AG04450 (cell line): ENCODE results near the gene LAMTOR2. TPM values are rescaled to one million over a fixed set of nuclear protein-coding genes. Genes with fewer than 3 reads are reported as not detected.

ENCODE experiments used
- CTCF ChIA-PET: fragments of 300-600, 350-600 bp; formaldehyde crosslinking; extraction: SDS; loops from one replicate; lab custom pipeline; 2022; ENCODE audit warnings: antibody characterized with exemption, inconsistent platforms; lab: Charles Lee
- POLR2A ChIA-PET: fragments of 350-600 bp; formaldehyde crosslinking; extraction: SDS; loops from one replicate; lab custom pipeline; 2021; ENCODE audit warnings: antibody characterized with exemption, inconsistent platforms; lab: Yijun Ruan, JAX
- DNase-seq: peaks from one replicate; pipeline ENCODE4 v3.0.0-alpha.2; 2011; ENCODE audit warnings: low read depth, low spot score
- H3K27ac ChIP-seq: one replicate; pipeline ENCODE4 v1.5.1; 2012; ENCODE audit warnings: low read depth, low read length, control low read depth
- H3K27me3 ChIP-seq: one replicate; pipeline ENCODE4 v1.6.0; 2012; ENCODE audit warnings: low read length; ENCODE audit not compliant: control insufficient read depth, insufficient read depth
- H3K4me3 ChIP-seq: 2 replicates; pipeline ENCODE4 v1.5.1; 2011; ENCODE audit warnings: mild to moderate bottlenecking, low read depth, low read length, control low read depth
- H3K9me3 ChIP-seq: 2 replicates; pipeline ENCODE4 v1.5.1; 2012; ENCODE audit warnings: low read length; ENCODE audit not compliant: control insufficient read depth, insufficient read depth
- polyA plus RNA-seq: library from polyadenylated mRNA; depleted of rRNA; stranded (reverse); fragments of >200 nt; gene quantifications from 2 replicates; pipeline ENCODE4 v1.2.3, GENCODE V29; 2011
- TF ChIP-seq, protein P1 (sequence below): IDR thresholded peaks from 2 replicates; pipeline ENCODE4 v1.5.1; 2011; ENCODE audit warnings: low read depth, low read length, control low read depth, inconsistent platforms

LAMTOR2 gene
- polyA plus RNA-seq, 1 experiment: 42.4 TPM

DNA sequence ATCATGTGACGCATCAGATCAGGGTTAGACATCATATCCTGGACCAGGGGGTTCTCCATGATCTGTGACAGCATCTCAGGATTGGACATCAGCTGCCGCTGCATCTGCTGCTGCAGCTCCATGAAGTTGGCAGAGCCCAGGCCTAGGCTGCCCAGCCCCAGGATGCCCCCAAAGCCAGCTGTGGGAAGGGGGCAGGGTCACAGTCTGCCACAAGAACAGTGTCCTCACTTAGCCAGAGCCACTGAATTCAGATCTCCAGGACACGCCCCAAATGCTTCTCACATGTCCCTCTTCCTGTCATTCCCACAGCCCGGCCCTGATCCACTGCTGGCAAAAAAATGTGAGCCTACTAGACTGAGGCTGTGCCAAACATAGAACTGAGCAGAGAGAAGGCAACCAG, 4.2 kb upstream of the LAMTOR2 start:
- POLR2A ChIA-PET: no interaction called here
- no peak for DNase-seq

GRCh38 chr1:156051011-156051725, 3.4 kb upstream of the LAMTOR2 start:
- no peaks in the 10 kb centered on the region for H3K27me3 ChIP-seq
- no peak overlapping the region for H3K4me3 ChIP-seq
- H3K9me3 ChIP-seq: peaks cover 3% of the 10 kb centered on the region; the same call in 1 of the 2 replicates
- DNase-seq: no peak
- ChIA-PET POLR2A (no interaction called here), CTCF (interaction anchor here (1.1 kb wide), 2 partner anchors 16 to 26 kb away, joined by 3 read pairs; no protein-coding TSS in a partner anchor)
- no peak overlapping the region for H3K27ac ChIP-seq
- TF ChIP-seq, protein P1, sequence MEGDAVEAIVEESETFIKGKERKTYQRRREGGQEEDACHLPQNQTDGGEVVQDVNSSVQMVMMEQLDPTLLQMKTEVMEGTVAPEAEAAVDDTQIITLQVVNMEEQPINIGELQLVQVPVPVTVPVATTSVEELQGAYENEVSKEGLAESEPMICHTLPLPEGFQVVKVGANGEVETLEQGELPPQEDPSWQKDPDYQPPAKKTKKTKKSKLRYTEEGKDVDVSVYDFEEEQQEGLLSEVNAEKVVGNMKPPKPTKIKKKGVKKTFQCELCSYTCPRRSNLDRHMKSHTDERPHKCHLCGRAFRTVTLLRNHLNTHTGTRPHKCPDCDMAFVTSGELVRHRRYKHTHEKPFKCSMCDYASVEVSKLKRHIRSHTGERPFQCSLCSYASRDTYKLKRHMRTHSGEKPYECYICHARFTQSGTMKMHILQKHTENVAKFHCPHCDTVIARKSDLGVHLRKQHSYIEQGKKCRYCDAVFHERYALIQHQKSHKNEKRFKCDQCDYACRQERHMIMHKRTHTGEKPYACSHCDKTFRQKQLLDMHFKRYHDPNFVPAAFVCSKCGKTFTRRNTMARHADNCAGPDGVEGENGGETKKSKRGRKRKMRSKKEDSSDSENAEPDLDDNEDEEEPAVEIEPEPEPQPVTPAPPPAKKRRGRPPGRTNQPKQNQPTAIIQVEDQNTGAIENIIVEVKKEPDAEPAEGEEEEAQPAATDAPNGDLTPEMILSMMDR: no peak

More for the DNA sequence above, 4.2 kb upstream of the LAMTOR2 start:
- TF ChIP-seq, protein P1: no peak
- Histone ChIP-seq H3K9me3 (peaks cover 3% of the 10 kb centered on the region; the same call in 1 of the 2 replicates), H3K4me3 (no peak overlapping the region), H3K27ac (no peak overlapping the region), H3K27me3 (no peaks in the 10 kb centered on the region)
- CTCF ChIA-PET: no interaction called here

DNA sequence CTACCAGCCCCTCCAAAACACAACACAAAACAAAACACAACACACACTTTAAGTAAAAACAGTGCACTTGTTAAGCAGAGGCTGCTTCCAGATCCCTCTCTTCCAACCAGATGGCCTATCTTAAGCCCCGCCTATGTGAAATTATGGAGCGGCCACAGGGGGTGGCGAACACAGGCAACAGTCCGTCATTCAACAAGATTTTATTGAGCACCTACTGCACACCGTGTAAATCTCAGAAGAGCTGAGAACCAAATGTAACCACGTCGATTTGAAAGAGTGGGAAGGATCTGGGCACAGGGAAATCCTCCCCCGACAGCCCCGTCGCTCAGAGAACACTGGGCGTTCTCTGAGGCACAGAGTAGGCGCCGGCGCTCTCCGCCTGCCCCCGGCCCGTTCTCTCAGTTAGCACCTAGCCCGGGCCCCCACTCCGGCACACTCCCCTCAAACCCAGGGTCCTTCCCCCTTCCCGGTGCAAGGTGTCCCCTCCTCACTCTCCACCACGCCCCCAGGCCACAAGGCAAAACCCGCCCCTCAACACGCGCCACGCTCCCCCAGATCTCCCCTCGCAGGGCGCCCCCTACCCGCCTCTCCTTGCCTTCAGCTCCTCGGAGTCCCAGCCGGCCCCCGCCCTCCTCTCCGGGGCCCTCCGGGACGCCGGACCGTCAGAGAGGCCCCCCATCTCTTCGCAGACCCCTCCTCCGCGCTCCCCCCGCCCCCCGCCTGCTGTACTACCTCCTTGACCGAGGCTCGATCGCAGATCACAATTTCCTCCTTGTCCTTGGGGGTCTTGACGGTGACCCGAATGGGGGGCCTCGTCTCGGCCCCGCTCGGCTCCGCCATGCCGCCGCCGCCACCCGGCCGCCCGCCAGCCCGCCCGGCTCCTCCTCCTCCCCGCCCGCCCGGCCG, 1.5 kb upstream of the LAMTOR2 start:
- peak overlapping the region; percentile 21 for H3K27ac ChIP-seq
- POLR2A ChIA-PET: interaction anchor here (0.6 to 0.9 kb wide), 2 partner anchors 77 to 199 kb away, joined by 4 to 7 read pairs; no protein-coding TSS in a partner anchor
- H3K4me3 ChIP-seq: peak overlapping the region; percentile 78
- no peak for DNase-seq
- CTCF ChIA-PET: interaction anchor here (0.6 to 1.5 kb wide), 4 partner anchors 13 to 115 kb away, joined by 3 to 4 read pairs (median 3); no protein-coding TSS in a partner anchor
- TF ChIP-seq, protein P1: peak; percentile 45
- peaks cover 3% of the 10 kb centered on the region; the same call in 1 of the 2 replicates for H3K9me3 ChIP-seq
- H3K27me3 ChIP-seq: no peaks in the 10 kb centered on the region

DNA sequence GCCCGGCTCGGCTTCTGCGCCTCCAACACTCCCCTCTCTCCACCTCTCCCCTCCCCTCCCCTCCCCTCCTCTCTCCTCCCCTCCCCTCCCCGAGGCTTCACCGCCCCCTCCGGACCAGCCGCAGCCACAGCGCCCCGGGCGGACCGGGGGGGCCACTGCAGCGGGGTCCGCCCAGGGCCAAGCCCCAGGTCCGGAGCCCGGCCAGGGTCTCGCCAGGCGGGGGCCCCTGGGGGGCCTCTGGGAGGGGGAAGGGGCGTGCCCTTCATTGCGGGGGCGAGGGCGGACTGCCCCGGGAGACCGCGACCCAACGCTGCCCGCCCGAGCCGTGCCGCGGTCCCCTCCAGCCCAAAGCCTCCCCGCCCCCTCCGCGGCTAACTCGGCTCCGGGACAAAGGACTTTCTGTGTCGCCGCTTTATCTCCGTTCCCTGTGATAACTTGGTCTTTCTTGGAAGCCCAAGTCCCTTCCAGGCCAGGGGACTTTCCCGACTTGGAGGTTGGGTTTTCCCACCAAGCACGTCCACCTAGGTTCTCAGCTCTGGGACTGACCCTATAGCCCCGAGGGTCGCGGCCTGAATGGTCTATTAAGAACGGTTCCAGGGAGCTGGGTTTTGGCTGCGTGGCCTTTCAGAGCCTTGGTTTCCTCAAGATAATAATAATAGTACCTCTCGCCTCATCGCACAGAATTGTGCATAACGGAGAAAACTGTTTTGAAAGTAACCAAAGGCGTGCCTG, 648 bp upstream of the LAMTOR2 start, which contains the start of gene UBQLN4:
Gene UBQLN4, minus strand, starts transcription at position 31 of the 732 bp plus-strand sequence. CDS start 97 bp downstream, outside the sequence.
- H3K9me3 ChIP-seq: peaks cover 3% of the 10 kb centered on the region; the same call in 1 of the 2 replicates
- no peaks in the 10 kb centered on the region for H3K27me3 ChIP-seq
- ChIA-PET POLR2A (interaction anchor here (0.6 to 1.0 kb wide), 3 partner anchors 9 to 199 kb away, joined by 4 to 7 read pairs (median 4); no protein-coding TSS in a partner anchor), CTCF (interaction anchor here (0.6 to 1.5 kb wide), 5 partner anchors 12 to 147 kb away, joined by 3 to 4 read pairs (median 3); no protein-coding TSS in a partner anchor)
- H3K4me3 ChIP-seq: peak within 1 kb of the TSS; percentile 98
- H3K27ac ChIP-seq: peak within 1 kb of the TSS; percentile 93
- DNase-seq: no peak
- TF ChIP-seq, protein P1: peak; percentile 39
